SK-N-SH (cell line): ENCODE measurements around the gene MRPS24. TPM values are rescaled to one million over a fixed set of nuclear protein-coding genes. Genes with fewer than 3 reads are reported as not detected.

Experiments
- CTCF ChIA-PET: fragments of 300-600, 350-600 bp; formaldehyde crosslinking; extraction: SDS; loops from one replicate; lab custom pipeline; 2021; lab: Yijun Ruan, JAX
- POLR2A ChIA-PET: fragments of 350-600 bp; sonication (Branson Sonifier 250); formaldehyde crosslinking; extraction: SDS; loops from one replicate; lab custom pipeline; 2020; ENCODE audit warnings: antibody characterized with exemption, inconsistent platforms; lab: Yijun Ruan, JAX
- DNase-seq: peaks from one replicate; pipeline ENCODE4 v3.0.0; 2012
- H2AFZ ChIP-seq: fragments of 200-600 bp; sonication (generic); 2 replicates; pipeline ENCODE4 v1.8.1; 2016; ENCODE audit warnings: antibody characterized with exemption, mild to moderate bottlenecking, low read depth
- H3F3A ChIP-seq: fragments of 200-600 bp; sonication (generic); replicated peaks from 2 replicates; pipeline ENCODE3; 2016; ENCODE audit warnings: antibody characterized with exemption, mild to moderate bottlenecking; ENCODE audit not compliant: insufficient read depth
- H3K27ac ChIP-seq, 2 experiments: fragments of 200-500 bp in 1 of 2; fragments of 200-600 bp in 1 of 2; sonication (Bioruptor generic) in 1 of 2; sonication (generic), shearing (Covaris generic) in 1 of 2; 2 replicates each; pipeline versions ENCODE4 v1.5.1 to v1.6.1; 2014 to 2016; ENCODE audit warnings: low read depth in 2 of 2, inconsistent platforms in 1 of 2, low read length in 1 of 2, mild to moderate bottlenecking in 1 of 2, mixed read lengths in 1 of 2
- H3K27me3 ChIP-seq: fragments of 200-600 bp; sonication (generic), shearing (Covaris generic); 2 replicates; pipeline ENCODE4 v1.6.1; 2016; ENCODE audit warnings: mixed run types; ENCODE audit not compliant: insufficient read depth
- H3K36me3 ChIP-seq, 2 experiments: fragments of 200-500 bp in 1 of 2; fragments of 200-600 bp in 1 of 2; sonication (Bioruptor generic) in 1 of 2; sonication (generic) in 1 of 2; replicated peaks in 1 of 2; 2 replicates each; pipeline versions ENCODE3 to v1.5.1; 2014 to 2016; ENCODE audit warnings: low read length in 1 of 2, mild to moderate bottlenecking in 1 of 2; ENCODE audit not compliant: insufficient read depth in 2 of 2, control insufficient read depth in 1 of 2
- H3K4me1 ChIP-seq, 2 experiments: fragments of 200-500 bp in 1 of 2; fragments of 200-600 bp in 1 of 2; sonication (Bioruptor generic) in 1 of 2; sonication (generic), shearing (Covaris generic) in 1 of 2; 2 replicates each; pipeline versions ENCODE4 v1.5.1 to v1.6.1; 2014 to 2016; ENCODE audit warnings: low read depth in 1 of 2, low read length in 1 of 2, mixed run types in 1 of 2; ENCODE audit not compliant: insufficient read depth in 2 of 2, control insufficient read depth in 1 of 2
- H3K4me2 ChIP-seq: fragments of 200-600 bp; sonication (generic), shearing (Covaris generic); 2 replicates; pipeline ENCODE4 v1.6.1; 2017; ENCODE audit warnings: mixed run types
- H3K4me3 ChIP-seq, 2 experiments: fragments of 200-500 bp in 1 of 2; fragments of 200-600 bp in 1 of 2; sonication (Bioruptor generic) in 1 of 2; sonication (generic), shearing (Covaris generic) in 1 of 2; 2 replicates each; pipeline versions ENCODE4 v1.5.1 to v1.8.1; 2014 to 2016; ENCODE audit warnings: low read depth in 2 of 2, inconsistent platforms in 1 of 2, low read length in 1 of 2, mild to moderate bottlenecking in 1 of 2, mixed read lengths in 1 of 2, moderate library complexity in 1 of 2
- H3K79me2 ChIP-seq: fragments of 200-600 bp; sonication (generic); 2 replicates; pipeline ENCODE4 v1.8.1; 2017; ENCODE audit warnings: mild to moderate bottlenecking; ENCODE audit not compliant: insufficient read depth
- H3K9ac ChIP-seq: fragments of 200-600 bp; sonication (generic); 2 replicates; pipeline ENCODE4 v1.6.1; 2017; ENCODE audit warnings: mixed run types
- H3K9me2 ChIP-seq: fragments of 200-600 bp; sonication (generic); 2 replicates; pipeline ENCODE4 v1.6.1; 2017; ENCODE audit warnings: mixed run types
- H3K9me3 ChIP-seq: fragments of 200-600 bp; sonication (generic); 2 replicates; pipeline ENCODE4 v1.6.1; 2017; ENCODE audit warnings: mixed run types, mild to moderate bottlenecking, moderate library complexity
- H4K20me1 ChIP-seq: fragments of 200-600 bp; sonication (generic); 2 replicates; pipeline ENCODE4 v1.6.1; 2017; ENCODE audit warnings: mild to moderate bottlenecking, mixed run types; ENCODE audit not compliant: insufficient read depth
- CHD2 ChIP-seq: fragments of 150-350 bp; IDR thresholded peaks from 2 replicates; pipeline ENCODE4 v1.6.1; 2018; ENCODE audit warnings: low read length; ENCODE audit not compliant: partially characterized antibody
- EP300 ChIP-seq, 2 experiments: IDR thresholded peaks; 2 replicates each; pipeline versions ENCODE4 v1.4.0 to v1.6.1; 2012; ENCODE audit warnings: borderline replicate concordance in 1 of 2, low read depth in 1 of 2, low read length in 1 of 2
- EZH2phosphoT487 ChIP-seq: fragments of 200-600 bp; sonication (generic); IDR thresholded peaks from 2 replicates; pipeline ENCODE4 v1.6.1; 2017; ENCODE audit warnings: low read depth, mixed run types, mild to moderate bottlenecking, antibody characterized with exemption, moderate library complexity, borderline replicate concordance
- FOSL2 ChIP-seq: IDR thresholded peaks from 2 replicates; pipeline ENCODE4 v1.4.0; 2012; ENCODE audit warnings: low read depth, mild to moderate bottlenecking, moderate library complexity, borderline replicate concordance
- GABPA ChIP-seq: IDR thresholded peaks from 2 replicates; pipeline ENCODE4 v1.4.0; 2012; ENCODE audit warnings: low read depth, mild to moderate bottlenecking
- MEF2A ChIP-seq: IDR thresholded peaks from 2 replicates; pipeline ENCODE4 v1.4.0; 2012; ENCODE audit warnings: low read depth, borderline replicate concordance
- NFIC ChIP-seq: IDR thresholded peaks from 2 replicates; pipeline ENCODE4 v1.4.0; 2012; ENCODE audit warnings: borderline replicate concordance
- NRF1 ChIP-seq: IDR thresholded peaks from 2 replicates; pipeline ENCODE4 v1.6.1; 2012; ENCODE audit warnings: low read depth, mild to moderate bottlenecking, low read length
- POLR2AphosphoS5 ChIP-seq: IDR thresholded peaks from 2 replicates; pipeline ENCODE4 v1.6.1; 2012; ENCODE audit warnings: low read depth, low read length
- RAD21 ChIP-seq: IDR thresholded peaks from 2 replicates; pipeline ENCODE4 v1.6.1; 2012; ENCODE audit warnings: mild to moderate bottlenecking, low read length
- RCOR1 ChIP-seq: fragments of 150-350 bp; IDR thresholded peaks from 2 replicates; pipeline ENCODE4 v1.6.1; 2017; ENCODE audit warnings: antibody characterized with exemption, low read length
- TCF12 ChIP-seq: IDR thresholded peaks from 2 replicates; pipeline ENCODE4 v1.4.0; 2012
- WGBS: methylation state at CpG from one replicate; pipeline ENCODE4 v1.1.6; 2017; ENCODE audit warnings: low lambda C conversion rate; 5-methylcytosine and 5-hydroxymethylcytosine counted together
- polyA plus RNA-seq, 3 experiments: library from polyadenylated mRNA; depleted of rRNA; stranded (reverse); fragments of >200 nt; gene quantifications; 2 replicates each; pipeline ENCODE4 v1.2.3, GENCODE V29; 2012
- TF ChIP-seq, protein P1 (sequence below): IDR thresholded peaks from 2 replicates; pipeline ENCODE4 v1.4.0; 2012; ENCODE audit warnings: low read depth, borderline replicate concordance
- TF ChIP-seq, protein P2 (sequence below): fragments of 200-600 bp; sonication (generic); IDR thresholded peaks from 2 replicates; pipeline ENCODE4 v1.6.1; 2017; ENCODE audit warnings: antibody characterized with exemption, mild to moderate bottlenecking, moderate library complexity

The MRPS24 gene
- polyA plus RNA-seq, 1 of the 3 experiments (the other 2 are of a cell fraction), result 234 TPM

DNA sequence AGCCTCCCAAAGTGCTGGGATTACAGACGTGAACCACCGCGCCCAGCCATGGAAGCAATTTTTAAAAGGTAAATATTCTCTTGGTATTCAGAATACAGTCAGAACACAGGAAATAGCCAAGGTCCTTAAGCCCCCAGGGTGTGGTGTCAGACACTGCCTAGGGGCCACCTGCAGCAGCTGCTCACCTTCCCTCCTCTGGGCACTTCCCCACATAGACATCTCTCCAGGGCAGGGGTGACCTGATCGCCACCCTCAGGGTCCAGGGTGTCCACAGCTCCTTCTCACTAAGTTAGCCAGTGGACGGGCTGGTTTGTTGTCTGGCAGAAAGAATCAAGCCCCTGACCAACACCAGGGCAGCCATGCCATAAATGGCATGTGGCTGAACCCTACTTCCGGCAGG is 21.2 kb upstream of the MRPS24 start:
- Histone ChIP-seq H3K4me3 (no peak overlapping the region), H2AFZ (no peak overlapping the region), H3K27me3 (no peaks in the 10 kb centered on the region), H4K20me1 (peaks cover 41% of the 10 kb centered on the region), H3K79me2 (peaks cover 91% of the 10 kb centered on the region), H3F3A (peaks cover 5% of the 10 kb centered on the region), H3K9me2 (no peaks in the 10 kb centered on the region), H3K27ac (no peak overlapping the region), H3K9me3 (no peaks in the 10 kb centered on the region), H3K4me2 (no peak overlapping the region), H3K36me3 (peaks cover 13 to 24% of the 10 kb centered on the region in 2 experiments), H3K4me1 (peaks cover 0 to 3% of the 10 kb centered on the region in 2 experiments; a peak in 1 of 4 replicates), H3K9ac (no peak overlapping the region)
- POLR2A ChIA-PET, result interaction anchor here (1.4 kb wide), 1 partner anchor 21 kb away, joined by 5 read pairs; the partner anchor contains the start of gene MRPS24
- TF ChIP-seq NRF1 (no peak), NFIC (no peak), RAD21 (no peak), EP300 (IDR thresholded peaks at IDR 0.05; ENCODE audit: borderline replicate concordance in 1 of 2, low read depth in 1 of 2, low read length in 1 of 2) (no peak), MEF2A (no peak), RCOR1 (no peak), TCF12 (no peak), EZH2phosphoT487 (no peak), GABPA (no peak), CHD2 (no peak)
- TF ChIP-seq, protein P1, sequence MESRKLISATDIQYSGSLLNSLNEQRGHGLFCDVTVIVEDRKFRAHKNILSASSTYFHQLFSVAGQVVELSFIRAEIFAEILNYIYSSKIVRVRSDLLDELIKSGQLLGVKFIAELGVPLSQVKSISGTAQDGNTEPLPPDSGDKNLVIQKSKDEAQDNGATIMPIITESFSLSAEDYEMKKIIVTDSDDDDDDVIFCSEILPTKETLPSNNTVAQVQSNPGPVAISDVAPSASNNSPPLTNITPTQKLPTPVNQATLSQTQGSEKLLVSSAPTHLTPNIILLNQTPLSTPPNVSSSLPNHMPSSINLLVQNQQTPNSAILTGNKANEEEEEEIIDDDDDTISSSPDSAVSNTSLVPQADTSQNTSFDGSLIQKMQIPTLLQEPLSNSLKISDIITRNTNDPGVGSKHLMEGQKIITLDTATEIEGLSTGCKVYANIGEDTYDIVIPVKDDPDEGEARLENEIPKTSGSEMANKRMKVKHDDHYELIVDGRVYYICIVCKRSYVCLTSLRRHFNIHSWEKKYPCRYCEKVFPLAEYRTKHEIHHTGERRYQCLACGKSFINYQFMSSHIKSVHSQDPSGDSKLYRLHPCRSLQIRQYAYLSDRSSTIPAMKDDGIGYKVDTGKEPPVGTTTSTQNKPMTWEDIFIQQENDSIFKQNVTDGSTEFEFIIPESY, result no peak
- TF ChIP-seq, protein P2, sequence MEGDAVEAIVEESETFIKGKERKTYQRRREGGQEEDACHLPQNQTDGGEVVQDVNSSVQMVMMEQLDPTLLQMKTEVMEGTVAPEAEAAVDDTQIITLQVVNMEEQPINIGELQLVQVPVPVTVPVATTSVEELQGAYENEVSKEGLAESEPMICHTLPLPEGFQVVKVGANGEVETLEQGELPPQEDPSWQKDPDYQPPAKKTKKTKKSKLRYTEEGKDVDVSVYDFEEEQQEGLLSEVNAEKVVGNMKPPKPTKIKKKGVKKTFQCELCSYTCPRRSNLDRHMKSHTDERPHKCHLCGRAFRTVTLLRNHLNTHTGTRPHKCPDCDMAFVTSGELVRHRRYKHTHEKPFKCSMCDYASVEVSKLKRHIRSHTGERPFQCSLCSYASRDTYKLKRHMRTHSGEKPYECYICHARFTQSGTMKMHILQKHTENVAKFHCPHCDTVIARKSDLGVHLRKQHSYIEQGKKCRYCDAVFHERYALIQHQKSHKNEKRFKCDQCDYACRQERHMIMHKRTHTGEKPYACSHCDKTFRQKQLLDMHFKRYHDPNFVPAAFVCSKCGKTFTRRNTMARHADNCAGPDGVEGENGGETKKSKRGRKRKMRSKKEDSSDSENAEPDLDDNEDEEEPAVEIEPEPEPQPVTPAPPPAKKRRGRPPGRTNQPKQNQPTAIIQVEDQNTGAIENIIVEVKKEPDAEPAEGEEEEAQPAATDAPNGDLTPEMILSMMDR, result no peak
- CTCF ChIA-PET, result interaction anchor here (0.7 to 1.9 kb wide), 2 partner anchors 12 to 65 kb away, joined by 3 to 5 read pairs; no protein-coding TSS in a partner anchor
- DNase-seq, result no peak
- 92% methylated on average over 6 of the region's 6 CpGs for WGBS

DNA sequence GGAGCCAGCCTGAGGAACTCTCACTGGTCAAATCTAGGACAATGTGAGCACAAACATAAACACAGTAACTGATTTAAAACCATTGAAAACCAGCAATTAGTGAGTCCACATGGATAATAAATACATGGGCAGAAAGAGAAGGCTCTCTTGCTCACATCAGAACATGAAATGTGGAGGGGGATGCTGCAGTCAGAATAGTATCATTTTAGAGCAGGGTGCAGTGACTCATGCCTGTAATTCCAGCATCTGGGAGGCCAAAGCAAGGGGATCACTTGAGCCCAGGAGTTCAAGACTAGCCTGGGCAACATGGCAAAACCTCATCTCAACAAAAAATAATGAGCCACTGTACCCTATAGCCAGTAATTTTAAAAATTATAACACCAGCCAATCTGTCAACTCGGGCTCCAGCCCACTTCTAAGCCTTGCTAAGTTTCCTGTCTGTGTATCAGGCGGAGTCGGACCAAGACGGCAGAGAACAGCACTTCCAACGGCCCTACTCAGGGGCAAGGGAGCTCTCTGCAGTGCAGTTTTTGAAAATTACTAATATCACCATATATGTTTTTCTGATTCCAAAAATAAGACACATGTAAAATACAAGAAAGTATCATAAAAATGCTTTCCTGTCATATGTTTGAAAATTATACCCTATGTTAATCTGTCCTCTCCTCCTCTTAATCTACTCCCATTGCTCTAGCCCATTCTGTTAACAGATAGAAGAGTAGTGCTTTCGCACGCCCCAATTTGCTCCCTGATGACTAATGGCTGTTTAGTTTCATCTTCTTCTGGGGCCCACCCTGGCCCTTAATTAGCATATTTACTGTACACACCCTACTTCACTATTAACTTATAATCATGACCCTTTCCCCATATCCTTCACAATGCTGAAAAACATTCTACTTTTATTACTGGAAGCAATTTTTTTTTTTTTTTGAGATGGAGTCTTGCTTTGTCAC is 20.0 kb upstream of the MRPS24 start:
- POLR2A ChIA-PET, result no interaction called here
- H3K79me2 ChIP-seq, result peaks cover 85% of the 10 kb centered on the region
- H3K9ac ChIP-seq, result no peak overlapping the region
- peaks cover 15 to 21% of the 10 kb centered on the region in 2 experiments for H3K36me3 ChIP-seq
- H3K4me3 ChIP-seq, result no peak overlapping the region
- TF ChIP-seq POLR2AphosphoS5 (no peak), RAD21 (no peak), FOSL2 (0 out of 2 replicates have a peak, but pooled peaks have one; percentile 19)
- TF ChIP-seq, all 33 proteins: peak for 1
- H3K4me2 ChIP-seq, result no peak overlapping the region
- peaks cover 0 to 3% of the 10 kb centered on the region in 2 experiments; a peak in 1 of 4 replicates for H3K4me1 ChIP-seq
- CTCF ChIA-PET, result no interaction called here
- no peaks in the 10 kb centered on the region for H3K9me2 ChIP-seq
- 94% methylated on average over 7 of the region's 7 CpGs for WGBS
- DNase-seq, result no peak
- peaks cover 33% of the 10 kb centered on the region for H4K20me1 ChIP-seq
- no peak overlapping the region for H2AFZ ChIP-seq
- H3K27me3 ChIP-seq, result no peaks in the 10 kb centered on the region
- peaks cover 5% of the 10 kb centered on the region for H3F3A ChIP-seq
- no peaks in the 10 kb centered on the region for H3K9me3 ChIP-seq
- H3K27ac ChIP-seq, result no peak overlapping the region
